NCI-H1930 (cell line): Measurements from ENCODE around the gene HDLBP.
"Not testable (repeated sequence)": the region's sequence is repeated elsewhere in the genome, so short reads cannot be mapped to it uniquely, and the experiment has no call there.

ENCODE experiments used
- DNase-seq, 2 experiments: peaks; one replicate each; lab custom pipeline; 2025; lab: John Stamatoyannopoulos, UW

The HDLBP gene

GRCh38 chr2:241339839-241340630, 24.6 kb upstream of the HDLBP start:
- no peak for DNase-seq

DNA sequence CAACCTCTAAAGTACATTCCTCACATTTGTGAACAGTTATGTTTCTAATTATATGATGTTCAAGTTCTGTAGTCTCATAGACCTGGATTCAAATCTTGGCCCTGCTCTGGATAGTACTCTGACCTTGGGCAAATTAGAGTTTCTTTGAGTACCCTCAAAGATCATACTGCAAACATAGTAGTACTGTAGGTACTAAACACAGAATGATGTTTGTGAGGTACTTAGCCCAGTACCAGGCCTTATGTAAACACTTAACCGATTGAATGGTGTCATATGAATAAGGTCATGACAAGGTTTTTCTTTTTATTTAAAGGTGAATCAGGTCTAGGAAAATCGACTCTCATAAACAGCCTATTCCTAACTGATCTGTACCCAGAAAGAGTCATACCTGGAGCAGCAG, 19.3 kb upstream of the HDLBP start:
- no peak for DNase-seq

- no peak for DNase-seq
These were observed 15.1 kb upstream of the HDLBP start for GRCh38 chr2:241330616-241330981.

DNA sequence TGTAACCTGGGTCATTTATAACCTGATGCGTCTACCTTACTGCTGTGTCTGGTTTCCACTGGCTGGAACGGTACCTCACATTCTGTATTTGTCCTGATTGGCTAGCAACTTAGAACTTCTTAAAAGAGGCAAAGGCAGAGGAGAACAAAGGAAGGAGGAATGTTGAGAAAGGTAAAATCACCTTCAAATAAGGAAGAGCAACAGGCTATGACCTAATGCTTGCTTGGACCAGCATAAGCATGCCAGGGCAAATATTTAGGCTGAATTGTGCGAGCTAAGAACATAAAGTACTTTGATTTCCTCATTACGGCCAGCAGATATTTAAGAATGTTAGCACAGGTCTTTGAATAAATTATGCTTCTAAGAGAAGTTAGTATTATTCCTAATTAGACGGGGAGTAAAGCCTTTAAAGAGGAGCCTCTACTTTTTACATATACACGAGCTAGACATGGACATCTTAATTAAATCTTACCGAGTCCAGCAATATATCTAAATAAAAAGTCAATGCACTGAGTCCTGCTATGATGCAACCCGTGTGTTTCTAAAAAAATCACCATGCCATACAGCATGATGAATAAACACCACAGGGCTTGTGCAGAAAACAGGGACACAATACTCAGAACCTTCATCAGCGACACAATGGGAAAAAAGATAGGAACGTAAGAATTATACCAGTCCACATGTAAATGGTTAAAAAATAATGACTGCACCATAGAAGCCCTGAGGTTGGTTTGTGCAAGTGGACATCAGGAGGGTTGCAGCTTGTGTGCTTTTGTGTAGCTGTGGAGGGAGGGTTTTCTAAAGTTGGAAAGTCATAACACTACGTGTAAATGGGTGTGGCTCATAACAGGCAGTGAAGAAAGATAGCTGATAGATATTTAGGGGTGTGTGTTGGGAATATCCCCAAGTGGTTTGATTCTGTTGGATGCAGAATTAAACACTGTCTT, 14.5 kb upstream of the HDLBP start:
- no peak for DNase-seq

DNA sequence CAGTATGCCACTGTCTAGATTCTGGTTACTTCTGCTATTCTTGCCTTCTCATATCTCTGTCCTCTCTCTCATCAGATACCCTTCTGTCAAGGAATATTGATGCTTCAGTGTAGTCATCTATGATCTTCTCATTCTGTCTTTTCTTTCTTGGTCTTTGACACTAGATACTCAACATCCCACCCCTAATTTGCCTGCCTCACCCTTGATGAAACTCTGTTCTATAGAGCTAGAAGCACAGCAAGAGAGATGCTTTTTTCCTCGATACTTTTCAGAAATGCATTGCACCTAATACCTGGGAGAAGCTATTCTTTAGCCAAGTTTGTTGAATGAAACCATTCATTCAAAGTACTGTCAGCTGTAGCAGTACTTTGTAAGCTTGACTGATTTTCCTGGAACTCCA, 9.8 kb upstream of the HDLBP start:
- DNase-seq = no peak

DNA sequence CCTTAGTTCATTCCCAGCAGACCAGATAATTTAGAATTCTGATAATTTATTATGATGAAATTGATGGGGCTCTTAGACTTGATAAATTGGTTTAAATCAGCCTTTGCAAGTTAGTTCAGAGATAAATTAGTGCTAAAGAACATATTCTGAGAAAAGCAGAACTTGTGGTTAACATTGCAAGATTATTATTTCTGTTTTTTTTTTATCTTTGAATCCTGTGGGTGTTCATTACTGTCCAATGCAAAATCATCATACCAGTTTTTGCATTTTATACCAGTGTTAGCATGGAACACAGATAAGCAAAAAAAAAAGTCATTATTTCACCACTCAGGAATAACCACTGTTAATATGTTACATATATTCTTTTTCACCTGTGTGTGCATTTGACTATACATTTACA, 9.3 kb upstream of the HDLBP start:
- DNase-seq = no peak

- DNase-seq = no peak
These were observed 8.3 kb upstream of the HDLBP start for GRCh38 chr2:241323778-241324177.

DNA sequence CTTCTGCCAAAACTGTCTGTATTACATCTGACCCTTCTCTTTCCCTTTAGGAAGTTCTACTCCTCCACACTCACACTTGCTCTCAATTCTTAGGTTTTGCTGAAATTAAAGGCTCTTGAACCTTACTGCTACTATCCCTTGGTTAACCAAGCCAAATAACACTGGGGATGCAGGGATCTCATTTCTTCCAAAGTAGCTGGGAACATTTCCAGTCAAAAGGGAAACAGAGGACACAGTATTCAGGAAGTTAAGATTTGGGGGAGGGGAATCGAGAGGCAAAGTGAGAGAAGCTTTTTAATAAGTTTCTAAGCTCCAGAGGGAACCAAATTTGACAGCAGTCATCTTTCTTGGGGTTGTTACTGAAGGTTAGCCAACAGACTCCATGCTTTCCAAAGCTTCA, 6.4 kb upstream of the HDLBP start:
- DNase-seq = no peak

- DNase-seq = no peak
These were observed 5.6 kb upstream of the HDLBP start for GRCh38 chr2:241321033-241321432.

GRCh38 chr2:241320394-241320793, 4.9 kb upstream of the HDLBP start:
- no peak for DNase-seq

DNA sequence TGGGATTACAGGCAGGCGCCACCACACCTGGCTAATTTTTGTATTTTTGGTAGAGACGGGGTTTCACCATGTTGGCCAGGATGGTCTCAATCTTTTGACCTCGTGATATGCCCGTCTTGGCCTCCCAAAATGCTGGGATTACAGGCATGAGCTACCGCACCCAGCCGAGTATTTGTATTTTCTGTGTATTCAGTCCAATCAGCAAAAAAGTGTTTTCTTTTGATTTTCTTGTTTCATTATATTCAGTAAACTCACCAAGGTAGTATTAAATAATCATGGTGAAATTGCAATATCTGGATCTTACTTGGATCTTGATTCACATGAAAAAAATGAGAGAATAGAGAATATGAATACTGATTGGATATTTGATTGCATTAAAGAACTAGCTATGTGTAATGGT, 3.4 kb upstream of the HDLBP start:
- not testable (repeated sequence) for DNase-seq

DNA sequence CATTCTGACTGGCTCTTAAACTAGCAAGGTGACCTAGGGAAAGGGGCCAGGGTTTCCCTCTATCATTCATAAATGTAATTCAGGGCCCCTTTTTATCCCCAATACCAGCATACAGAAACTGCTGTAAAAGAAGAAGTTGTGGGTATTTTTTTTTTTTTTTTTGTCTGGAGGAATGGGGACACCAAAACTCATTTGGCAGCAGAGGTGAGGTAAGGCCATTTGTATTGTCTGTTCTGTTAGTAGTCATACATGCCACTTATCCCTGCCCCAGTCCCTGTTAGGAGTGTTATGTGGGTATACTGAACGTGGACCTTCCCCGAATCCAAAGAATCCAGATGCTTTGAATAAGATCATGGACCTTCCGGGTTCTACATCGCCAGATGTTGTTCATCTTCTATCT, 1.9 kb upstream of the HDLBP start:
- DNase-seq = no peak

GRCh38 chr2:241316825-241317224, 1.4 kb upstream of the HDLBP start:
- DNase-seq = no peak

DNA sequence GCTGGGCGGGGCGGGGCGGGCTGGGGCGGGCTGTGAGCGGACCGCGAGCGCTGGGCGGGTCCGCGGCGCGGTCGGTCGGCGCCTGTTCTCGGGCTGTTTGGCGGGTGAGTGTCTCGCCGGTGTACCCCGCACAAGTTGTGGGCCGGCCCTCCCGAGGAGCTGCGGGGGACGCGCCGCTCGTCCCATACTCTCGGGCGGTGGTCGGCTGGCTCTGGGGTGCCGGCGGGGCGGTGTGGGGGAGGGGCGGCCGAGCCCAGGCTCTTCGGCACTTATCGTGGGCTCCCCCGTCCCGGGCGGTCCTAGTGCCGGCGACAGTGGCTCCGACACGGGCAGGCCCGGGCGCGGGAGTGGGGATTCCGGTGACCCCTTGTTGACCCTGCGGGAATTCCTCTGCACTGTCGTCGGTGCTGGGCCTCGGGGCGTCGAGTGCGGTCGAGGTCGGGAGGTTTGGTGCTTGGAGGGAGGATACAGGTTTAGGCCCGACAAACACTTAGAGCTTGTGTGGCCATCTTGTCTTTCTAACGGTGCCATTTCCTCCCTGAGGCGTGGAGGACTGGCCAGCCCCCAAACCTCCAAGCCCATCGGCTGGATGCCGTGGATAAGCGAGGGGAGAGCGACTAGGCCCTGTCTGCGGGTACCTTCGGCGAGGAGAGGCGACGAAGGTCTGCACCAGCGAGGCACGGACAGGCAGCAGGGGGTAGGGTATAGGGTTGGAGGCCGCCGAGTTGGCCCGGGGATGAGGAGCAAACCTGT, 583 bp upstream of the HDLBP start, which contains the start of gene SEPTIN2:
SEPTIN2 (plus strand) TSS at position 47 of the 753 bp plus-strand sequence. CDS start 8,308 bp downstream, outside the sequence.
- DNase-seq = no peak

DNA sequence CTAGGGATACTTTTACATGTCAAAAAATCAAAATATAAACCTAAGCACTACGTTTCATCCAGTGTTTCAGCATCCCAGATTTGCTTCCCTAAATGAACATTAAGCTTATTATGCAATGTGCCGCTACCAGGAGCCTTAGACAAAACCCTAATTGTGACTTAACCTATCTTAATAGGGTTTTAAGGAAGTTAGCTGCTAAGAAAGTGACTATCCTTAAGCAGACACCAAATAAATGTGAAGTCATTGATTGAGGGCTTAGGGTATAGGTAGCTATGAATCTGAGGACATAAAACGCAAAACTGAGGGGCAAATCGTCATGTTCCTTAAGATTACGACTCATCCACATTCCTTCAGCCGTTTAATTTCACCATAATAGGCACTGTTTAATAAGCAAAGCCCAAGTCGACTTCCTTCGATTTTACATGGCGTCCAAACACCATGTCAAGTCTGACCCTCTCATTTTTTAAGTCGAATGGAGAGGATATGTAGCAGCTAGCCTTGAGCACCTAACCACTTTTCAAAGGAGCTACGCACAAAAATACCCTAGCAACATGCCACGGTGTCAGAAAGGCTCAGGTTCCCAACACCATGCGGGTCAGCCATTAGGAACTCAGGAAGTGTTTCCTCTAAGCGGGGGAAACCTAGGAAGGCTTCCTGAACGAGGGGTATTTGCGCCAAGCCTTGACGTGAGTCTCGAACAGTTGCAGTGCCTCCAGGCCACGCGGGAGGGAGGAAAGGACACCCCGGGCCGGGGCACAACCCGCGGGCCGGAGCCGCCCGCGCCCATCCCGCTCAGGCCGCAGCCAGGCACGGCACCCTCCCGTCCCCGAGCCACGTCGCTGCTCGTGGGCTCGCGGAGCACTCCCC, 1.0 kb downstream of the HDLBP start:
- DNase-seq = peak in 1 of 2 experiments; percentile 39

- DNase-seq = no peak
These were observed 1.9 kb downstream of the HDLBP start for GRCh38 chr2:241313543-241314095.

DNA sequence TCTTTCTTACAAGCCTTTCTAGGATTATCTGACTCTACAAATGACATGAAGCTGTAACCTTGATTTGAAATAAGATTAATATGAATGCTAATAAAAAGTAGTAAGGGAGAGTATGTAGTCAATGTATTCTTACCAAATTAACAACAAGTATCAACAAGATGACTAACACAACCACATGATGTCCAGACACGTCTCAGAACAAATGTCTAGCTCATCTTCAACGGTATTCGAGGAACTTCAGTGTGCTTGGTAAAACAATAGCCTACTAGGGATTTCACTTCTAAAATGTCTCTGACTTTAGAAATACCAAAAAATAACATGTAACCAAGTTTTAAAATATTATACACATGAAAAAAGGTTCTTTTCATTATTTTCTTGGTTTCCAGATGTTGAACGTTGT, 3.4 kb downstream of the HDLBP start:
- no peak for DNase-seq

GRCh38 chr2:241310917-241311566, 4.4 kb downstream of the HDLBP start:
- no peak for DNase-seq

DNA sequence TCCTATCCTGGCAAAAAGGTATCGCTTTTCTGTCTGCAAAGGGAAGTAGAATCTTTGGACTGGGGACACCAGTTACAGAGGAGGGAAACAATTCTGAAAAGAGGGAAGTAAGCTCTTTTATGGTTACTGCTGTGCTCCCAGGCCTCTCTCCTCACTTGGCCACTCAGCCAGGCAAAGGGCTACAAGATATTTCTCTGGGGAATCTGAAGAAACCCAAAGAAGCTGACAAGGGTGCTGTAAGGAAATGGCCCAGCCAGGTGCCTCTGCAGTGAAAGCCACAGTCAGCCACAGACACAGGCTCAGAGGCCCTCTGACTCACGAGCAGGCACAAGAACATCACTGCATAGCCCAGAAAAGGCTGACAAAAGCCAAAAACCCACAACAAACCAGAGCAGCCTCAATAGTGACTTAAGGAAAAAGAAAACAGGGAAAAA, 5.8 kb downstream of the HDLBP start:
- no peak for DNase-seq

DNA sequence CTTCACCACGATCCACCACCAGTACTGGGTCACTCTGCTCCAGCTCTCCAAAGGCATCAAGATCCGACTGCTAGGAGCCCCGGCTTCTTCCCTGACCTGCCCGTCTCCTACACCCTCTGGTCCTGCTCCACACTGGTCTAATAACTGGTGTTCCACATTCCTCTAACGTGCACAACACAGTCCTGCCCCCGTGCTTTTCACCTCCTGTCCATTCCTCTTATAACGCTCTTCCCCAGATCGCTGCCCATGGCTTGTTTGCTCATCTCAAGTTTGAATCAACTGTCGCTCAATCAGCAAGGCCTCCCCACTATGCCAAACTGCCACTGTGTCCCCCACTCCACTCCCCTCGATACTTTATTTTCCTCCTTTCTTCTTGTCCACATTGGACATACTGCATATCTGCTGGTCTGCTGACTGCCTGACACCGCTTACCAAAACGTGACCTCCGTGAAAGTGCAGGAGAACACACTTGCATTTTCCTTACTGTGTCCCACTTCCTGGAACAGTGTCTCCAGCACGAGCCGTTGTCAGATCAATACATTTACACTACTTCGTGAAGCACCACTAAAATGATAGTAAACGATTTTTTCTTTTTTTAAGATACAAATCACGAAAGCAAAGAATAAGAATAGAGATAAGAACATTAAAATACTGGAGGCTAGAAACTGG, 6.5 kb downstream of the HDLBP start:
- no peak for DNase-seq
